HG03045 (cell line): ENCODE measurements around the gene ELF4.
A peak's percentile ranks its signal among the peaks of the same experiment; 100 is the strongest.

ENCODE experiments used
- ATAC-seq: cut with Tn5 transposase; IDR thresholded peaks from one replicate; pipeline ENCODE4 v1.9.1; 2021; ENCODE audit warnings: mild to moderate bottlenecking, moderate library complexity; ENCODE audit not compliant: unreplicated experiment

ELF4 gene

GRCh38 chrX:130053236-130053635 is 57.1 kb downstream of the ELF4 start:
- no peak for ATAC-seq

GRCh38 chrX:130051176-130051845 is 59.0 kb downstream of the ELF4 start:
- ATAC-seq = no peak

DNA sequence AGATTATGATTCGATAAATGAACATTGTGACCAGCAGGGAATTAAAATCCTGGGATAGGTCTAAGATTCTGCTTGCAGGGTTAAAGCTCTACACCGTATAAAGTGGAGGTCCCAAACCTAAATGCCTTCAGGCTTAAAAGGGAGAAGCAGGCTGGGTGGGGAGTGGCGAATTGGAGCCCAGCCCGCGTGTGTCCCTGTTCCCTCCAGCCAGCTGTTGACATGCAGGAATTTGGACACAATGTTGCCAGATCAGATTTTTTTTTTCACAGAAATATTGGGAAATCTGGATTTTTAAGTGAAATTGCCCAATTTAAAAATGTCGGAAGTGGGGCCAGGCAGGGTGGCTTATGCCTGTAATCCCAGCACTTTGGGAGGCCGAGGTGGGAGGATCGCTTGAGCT is 60.5 kb downstream of the ELF4 start:
- ATAC-seq = no peak

DNA sequence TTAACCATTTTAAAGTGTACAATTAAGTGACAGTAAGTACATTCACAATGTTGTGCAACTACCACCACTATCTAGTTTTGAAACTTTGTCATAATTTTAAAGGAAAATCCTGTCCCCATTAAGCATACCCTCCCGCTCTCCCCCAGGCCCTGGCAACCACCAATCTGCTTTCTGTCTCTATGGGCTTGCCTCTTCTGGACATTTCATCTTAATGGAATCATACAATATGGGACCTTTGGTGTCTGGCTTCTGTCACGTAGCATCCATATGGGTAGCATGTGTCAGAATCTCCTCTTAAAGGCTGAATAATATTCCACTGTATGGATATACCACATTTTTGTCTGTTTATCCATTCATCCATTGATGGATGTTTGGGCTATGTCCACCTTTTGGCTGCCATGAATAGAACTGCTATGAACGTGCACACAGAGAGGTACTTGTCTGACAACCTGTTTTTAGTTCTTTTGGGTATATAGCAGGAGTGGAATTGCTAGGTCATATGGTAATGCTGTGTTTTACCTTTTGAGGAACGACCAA is 61.5 kb downstream of the ELF4 start:
- no peak for ATAC-seq

- ATAC-seq = no peak
Observed at GRCh38 chrX:130047416-130047815, 62.9 kb downstream of the ELF4 start.

DNA sequence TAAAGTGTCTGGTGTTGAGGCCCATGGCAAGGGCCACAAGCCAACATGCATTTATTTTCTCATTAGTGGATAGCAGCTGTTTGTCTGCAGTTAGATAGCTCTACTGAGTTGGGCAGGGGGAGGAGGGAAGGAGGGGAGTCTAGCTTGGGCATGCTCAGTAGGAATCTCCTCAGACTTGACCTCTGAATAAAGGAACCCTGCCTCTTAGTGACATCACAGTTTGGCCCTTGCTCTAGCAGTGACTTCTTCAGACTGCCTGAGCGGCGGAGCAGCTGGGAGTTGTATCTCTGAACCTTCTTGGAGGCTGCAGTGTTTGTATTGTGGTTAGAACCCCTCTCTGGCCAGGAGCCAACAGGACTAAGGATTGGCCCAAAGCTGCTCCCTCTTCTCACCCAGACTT is 70.5 kb downstream of the ELF4 start:
- no peak for ATAC-seq

GRCh38 chrX:130034178-130034577 is 76.1 kb downstream of the ELF4 start:
- ATAC-seq = no peak

DNA sequence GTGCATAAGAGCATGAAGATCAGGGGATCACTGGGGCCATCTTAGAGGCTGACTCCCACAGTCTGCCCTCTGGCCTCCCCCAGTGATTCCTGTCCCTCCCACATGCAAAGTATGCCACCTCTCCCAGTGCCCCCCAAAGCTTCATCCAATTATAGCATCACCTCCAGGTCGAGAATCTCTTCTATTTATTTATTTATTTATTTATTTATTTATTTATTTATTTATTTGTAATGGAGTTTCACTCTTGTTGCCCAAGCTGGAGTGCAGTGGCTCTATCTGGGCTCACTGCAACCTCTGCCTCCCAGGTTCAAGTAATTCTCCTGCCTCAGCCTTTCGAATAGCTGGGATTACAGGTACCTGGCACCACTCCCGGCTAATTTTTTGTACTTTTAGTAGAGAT is 77.7 kb downstream of the ELF4 start:
- no peak for ATAC-seq

- no peak for ATAC-seq
Observed at GRCh38 chrX:130030826-130031225, 79.5 kb downstream of the ELF4 start.

GRCh38 chrX:130028196-130028595 is 82.1 kb downstream of the ELF4 start:
- no peak for ATAC-seq

DNA sequence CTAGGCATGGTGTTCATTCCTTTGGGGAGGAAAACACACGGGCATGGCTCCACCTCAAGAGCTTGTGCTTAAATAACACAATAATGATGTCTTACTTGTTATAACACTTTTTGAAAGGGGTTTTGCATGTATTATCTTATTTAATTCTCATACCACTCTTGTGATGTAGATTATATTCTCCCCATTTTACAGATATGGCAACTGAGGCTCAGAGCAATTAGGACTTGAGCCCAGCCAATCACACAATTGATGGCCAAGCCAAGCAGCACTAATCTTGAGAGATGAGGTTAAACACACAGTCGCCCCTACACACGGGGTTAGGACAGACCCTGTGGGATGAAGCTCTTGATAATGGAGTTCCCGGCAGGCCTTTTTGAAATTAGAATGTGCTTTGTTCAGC is 82.7 kb downstream of the ELF4 start:
- no peak for ATAC-seq

GRCh38 chrX:130025256-130025655 is 85.0 kb downstream of the ELF4 start:
- ATAC-seq = no peak

DNA sequence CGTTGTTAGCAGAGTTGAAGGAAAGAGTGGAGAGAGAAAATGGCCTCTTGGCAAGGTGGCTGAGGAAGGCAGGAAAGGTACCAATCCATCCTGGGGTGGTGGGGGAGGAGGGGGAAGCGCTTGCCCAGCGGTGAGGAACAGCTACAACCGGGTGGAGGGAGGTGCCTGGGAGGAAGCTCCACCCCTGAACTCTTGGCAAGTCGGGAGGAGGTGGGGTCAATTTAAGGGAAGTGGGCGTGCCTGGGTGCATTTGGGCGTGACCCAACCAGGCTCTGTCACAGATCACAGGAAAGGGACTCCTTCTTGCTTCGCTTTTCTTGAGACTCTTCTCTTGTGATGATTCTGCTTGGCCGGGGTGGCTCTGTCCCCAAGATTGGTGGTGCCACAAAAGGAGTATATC is 86.2 kb downstream of the ELF4 start:
- peak; percentile 98 for ATAC-seq

- ATAC-seq = no peak
Observed at GRCh38 chrX:130020661-130021324, 89.5 kb downstream of the ELF4 start.

DNA sequence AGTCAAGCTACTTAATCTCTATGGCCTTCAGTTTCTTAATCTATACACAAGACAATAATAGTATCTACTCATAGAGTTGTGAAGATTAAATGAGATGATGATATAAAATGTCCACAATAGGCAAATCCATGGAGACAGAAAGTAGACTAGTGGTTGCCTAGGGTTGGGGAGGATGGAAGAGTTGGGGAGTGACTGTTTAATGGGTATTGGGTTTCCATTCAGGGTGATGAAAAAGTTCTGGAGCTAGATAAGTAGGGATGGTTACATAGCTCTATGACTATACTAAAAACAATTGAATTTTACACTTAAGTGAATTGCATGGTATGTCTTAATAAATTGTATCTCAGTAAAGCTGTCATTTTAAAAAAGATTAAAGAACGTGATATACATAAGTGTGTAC is 92.2 kb downstream of the ELF4 start:
- ATAC-seq = no peak

GRCh38 chrX:130015181-130015580 is 95.1 kb downstream of the ELF4 start:
- ATAC-seq = no peak
